Measurements from ENCODE around the gene CDK10. TPM values are rescaled to one million over a fixed set of nuclear protein-coding genes. Genes with fewer than 3 reads are reported as not detected.

The CDK10 gene
- total and polyA plus RNA-seq, 9 of the 15 experiments (the other 6 are each of a cell fraction or from before 2014, with no cell fraction given): 2.0 to 85.1 (median 40.1) TPM

- TF ChIP-seq RERE (CRISPR knock-in tag; IDR thresholded peaks at IDR 0.05; ENCODE audit: borderline replicate concordance): no peak
- TF ChIP-seq KDM2B (CRISPR knock-in tag; IDR thresholded peaks at IDR 0.05): 0 out of 2 replicates have a peak, but pooled peaks have one; percentile 23
- peak; percentile 97 for TF ChIP-seq EP400 (IDR thresholded peaks at IDR 0.05)
- peak; percentile 100 for TF ChIP-seq SAFB (IDR thresholded peaks at IDR 0.05; ENCODE audit: borderline replicate concordance, low read depth, low read length)
- no peak for TF ChIP-seq HOXB6 (CRISPR knock-in tag; IDR thresholded peaks at IDR 0.05; ENCODE audit: borderline replicate concordance)
- TF ChIP-seq ASH1L (IDR thresholded peaks at IDR 0.05; ENCODE audit: borderline replicate concordance, low read depth, partially characterized antibody): no peak
- peak; percentile 68; the same call in 1 of the 2 replicates for TF ChIP-seq ELF2 (CRISPR knock-in tag; IDR thresholded peaks at IDR 0.05)
- TF ChIP-seq SIX5 (IDR thresholded peaks at IDR 0.05; ENCODE audit: borderline replicate concordance in 1 of 2, insufficient read depth in 1 of 2, low read depth in 1 of 2, low read length in 2 of 2): peak; percentile 54 to 60; a peak in 2 of 4 replicates
- TF ChIP-seq ETV5 (CRISPR knock-in tag; IDR thresholded peaks at IDR 0.05; ENCODE audit: low read depth): peak; percentile 73
- TF ChIP-seq HNRNPLL (IDR thresholded peaks at IDR 0.05; ENCODE audit: low read depth, low read length, poor library complexity, severe bottlenecking): no peak
- no peak for TF ChIP-seq PHF20 (IDR thresholded peaks at IDR 0.05; ENCODE audit: partially characterized antibody)
- TF ChIP-seq XRCC5 (IDR thresholded peaks at IDR 0.05; ENCODE audit: low read depth, low read length): peak; percentile 81
- no peak for TF ChIP-seq CCAR2 (IDR thresholded peaks at IDR 0.05; ENCODE audit: low read depth, low read length)
- TF ChIP-seq ZZZ3 (IDR thresholded peaks at IDR 0.05): no peak
- TF ChIP-seq ESRRA (IDR thresholded peaks at IDR 0.05; ENCODE audit: borderline replicate concordance, low read depth): peak; percentile 81
- TF ChIP-seq, protein P1, sequence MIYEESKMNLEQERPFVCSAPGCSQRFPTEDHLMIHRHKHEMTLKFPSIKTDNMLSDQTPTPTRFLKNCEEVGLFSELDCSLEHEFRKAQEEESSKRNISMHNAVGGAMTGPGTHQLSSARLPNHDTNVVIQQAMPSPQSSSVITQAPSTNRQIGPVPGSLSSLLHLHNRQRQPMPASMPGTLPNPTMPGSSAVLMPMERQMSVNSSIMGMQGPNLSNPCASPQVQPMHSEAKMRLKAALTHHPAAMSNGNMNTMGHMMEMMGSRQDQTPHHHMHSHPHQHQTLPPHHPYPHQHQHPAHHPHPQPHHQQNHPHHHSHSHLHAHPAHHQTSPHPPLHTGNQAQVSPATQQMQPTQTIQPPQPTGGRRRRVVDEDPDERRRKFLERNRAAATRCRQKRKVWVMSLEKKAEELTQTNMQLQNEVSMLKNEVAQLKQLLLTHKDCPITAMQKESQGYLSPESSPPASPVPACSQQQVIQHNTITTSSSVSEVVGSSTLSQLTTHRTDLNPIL (CRISPR knock-in tag; IDR thresholded peaks at IDR 0.05): no peak
- TF ChIP-seq RAD21 (CRISPR knock-in tag; conservative IDR thresholded peaks at IDR 0.05 in 1 of 2, IDR thresholded peaks at IDR 0.05 in 1 of 2): no peak
- TF ChIP-seq RFX1 (IDR thresholded peaks at IDR 0.05): no peak
- TF ChIP-seq RAD51 (IDR thresholded peaks at IDR 0.05; ENCODE audit: borderline replicate concordance, low read depth): no peak
- TF ChIP-seq MEIS2 (IDR thresholded peaks at IDR 0.05; ENCODE audit: partially characterized antibody): no peak
- no peak for TF ChIP-seq ZNF140 (CRISPR knock-in tag; IDR thresholded peaks at IDR 0.05)
- TF ChIP-seq ZNF717 (CRISPR knock-in tag; IDR thresholded peaks at IDR 0.05): no peak
- TF ChIP-seq ZNF174 (CRISPR knock-in tag; IDR thresholded peaks at IDR 0.05): no peak
Measured at GRCh38 chr16:89720813-89721545, 34.5 kb downstream of the CDK10 start, which contains the start of the genes VPS9D1 and ZNF276 (continued).
